ENCODE measurements around the gene TAOK3.
"Not testable (repeated sequence)": the region's sequence is repeated elsewhere in the genome, so short reads cannot be mapped to it uniquely, and the experiment has no call there.

TAOK3 gene

DNA sequence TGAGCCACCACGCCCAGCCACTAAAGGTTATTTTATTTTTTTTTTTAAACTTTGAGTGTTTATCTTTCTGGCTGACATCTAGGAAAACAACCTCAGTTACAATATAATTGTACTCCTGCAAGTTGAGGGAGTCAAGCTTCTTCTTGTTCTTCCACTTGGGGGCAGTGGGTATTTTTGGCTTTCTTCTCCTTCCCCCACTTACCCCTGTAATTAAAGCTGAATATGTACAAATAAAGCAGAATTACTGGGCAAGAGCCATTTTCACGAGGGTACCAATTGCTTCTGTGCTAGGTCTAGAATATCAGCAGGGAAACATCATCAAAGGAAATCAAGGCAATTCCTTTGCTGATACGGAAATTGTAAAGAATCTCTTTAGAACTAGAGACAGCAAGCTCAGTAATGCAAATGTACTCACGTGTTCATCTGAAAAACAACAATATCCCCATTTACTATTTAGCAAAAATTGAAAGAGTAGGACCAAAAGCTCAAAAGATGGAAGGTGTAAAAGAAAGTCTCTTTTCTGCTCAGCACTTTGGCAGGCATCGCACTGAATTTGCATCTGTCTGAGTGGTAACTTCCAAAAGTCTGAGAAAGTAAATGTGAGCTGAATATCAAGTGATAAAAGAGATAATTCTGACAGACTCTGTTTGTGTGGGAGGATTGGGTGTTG is 72.8 kb downstream of the TAOK3 start:
- DNase-seq (ENCODE audit: low spot score) = no peak

DNA sequence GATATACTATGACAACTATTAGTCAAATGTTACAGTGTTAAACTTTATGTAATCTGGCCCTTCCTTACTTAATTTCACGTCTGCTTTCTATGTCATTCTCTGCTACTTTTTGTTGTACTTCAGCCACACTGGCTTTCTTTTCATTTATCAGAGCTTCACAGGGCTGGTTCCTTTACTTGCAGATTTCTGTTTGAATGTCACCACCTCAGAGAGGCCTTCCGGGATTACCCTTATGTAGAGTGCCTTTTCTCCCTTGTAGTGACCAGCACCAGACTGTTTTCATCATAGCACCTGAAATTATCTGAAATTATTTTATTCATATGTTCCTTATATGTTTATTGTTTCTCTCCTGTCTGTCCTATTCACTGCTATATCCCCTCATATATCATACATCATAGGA is 75.4 kb downstream of the TAOK3 start:
- DNase-seq (ENCODE audit: low spot score) = no peak

DNA sequence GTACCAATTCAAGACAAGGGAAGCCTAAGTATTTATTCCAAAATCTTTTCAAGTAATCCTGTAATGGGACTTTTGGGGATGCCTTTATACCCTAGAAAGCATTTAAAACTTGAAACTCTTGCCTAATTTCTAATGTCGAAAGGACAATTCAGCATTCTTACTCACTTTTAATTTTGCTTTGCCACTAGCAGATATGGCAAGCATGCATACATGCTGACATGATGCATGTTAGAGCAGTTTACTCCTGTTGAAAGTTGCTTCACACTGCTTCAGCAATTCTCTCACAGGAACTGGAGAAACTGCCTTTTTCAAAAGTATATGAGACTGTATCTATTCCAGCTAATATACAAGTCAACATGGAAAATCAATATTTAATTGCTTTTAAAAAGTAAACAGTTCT is 79.9 kb downstream of the TAOK3 start:
- no peak for DNase-seq (ENCODE audit: low spot score)

DNA sequence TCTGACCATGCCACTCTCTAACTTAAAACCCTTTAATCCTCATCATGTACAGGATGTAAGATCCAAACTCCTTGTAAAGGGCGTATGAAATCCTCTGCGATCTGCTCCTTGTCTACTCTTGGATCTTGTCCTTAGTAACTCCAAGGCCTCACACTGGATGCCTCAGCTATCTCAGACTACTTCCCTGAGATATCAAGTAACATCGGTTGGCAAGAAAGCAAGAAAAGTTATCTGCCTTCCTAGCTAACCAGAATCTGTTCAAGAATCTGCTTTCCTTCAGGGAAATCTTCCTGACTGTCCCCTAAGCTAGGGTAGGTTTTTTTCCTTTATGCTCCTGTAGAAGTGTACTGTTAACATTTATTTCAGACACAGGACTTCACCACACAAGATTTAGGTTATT is 82.6 kb downstream of the TAOK3 start:
- DNase-seq (ENCODE audit: low spot score) = no peak

GRCh38 chr12:118288174-118288573 is 84.5 kb downstream of the TAOK3 start:
- no peak for DNase-seq (ENCODE audit: low spot score)

DNA sequence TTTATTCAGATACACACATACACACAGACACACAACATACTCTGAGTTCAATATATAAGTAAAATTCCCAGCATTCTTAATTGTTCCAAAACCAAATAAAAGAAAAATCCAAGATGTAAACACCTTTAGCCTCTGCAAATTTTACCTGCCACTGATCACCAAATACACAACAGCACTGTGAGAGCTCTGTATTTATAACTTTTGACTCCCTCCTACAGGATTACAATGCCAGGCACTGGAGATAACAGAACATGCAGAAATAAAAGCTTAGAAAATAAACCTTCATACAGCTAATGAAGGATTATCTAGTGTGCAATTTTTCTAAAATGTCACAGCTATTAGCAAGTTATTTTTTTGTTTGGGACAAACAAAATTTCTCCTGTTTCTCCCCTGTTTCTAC is 85.0 kb downstream of the TAOK3 start:
- DNase-seq (ENCODE audit: low spot score) = no peak

- no peak for DNase-seq (ENCODE audit: low spot score)
Observed at GRCh38 chr12:118282767-118283166, 89.9 kb downstream of the TAOK3 start.

DNA sequence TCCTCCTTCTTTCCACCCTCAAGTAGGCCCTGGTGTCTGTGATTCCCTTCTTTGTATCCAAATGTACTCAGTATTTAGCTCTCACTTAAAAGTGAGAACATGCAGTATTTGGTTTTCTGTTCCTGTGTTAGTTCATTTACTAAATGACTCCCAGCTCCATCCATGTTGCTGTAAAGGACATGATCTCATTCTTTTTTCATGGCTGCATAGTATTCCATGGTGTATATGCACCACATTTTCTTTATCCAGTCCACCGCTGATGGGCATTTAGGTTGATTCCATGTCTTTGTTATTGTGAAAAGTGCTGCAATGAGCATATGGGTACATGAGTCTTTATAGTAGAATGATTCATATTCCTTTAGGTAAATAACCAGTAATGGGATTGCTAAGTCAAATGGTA is 94.4 kb downstream of the TAOK3 start:
- not testable (repeated sequence) for DNase-seq (ENCODE audit: low spot score)

DNA sequence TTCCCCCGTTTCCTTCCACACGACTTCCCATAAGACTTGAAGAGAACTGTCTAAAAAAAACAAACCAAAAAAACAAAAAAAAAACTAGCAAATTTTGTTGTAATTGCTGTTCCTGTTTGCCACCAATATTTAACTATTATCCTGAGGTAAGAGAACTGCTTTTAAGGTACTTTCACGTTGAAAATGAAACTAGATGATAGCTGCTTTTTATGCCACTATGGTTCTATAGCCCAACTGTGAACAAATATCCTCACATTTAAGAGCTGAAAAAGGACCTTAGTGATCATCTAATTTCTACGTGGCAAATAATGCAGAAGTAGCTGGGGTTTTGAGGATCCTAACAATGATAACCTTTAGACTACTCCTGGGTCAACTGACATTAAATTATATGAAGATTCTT is 98.6 kb downstream of the TAOK3 start:
- DNase-seq (ENCODE audit: low spot score) = no peak

GRCh38 chr12:118271770-118272417 is 100.8 kb downstream of the TAOK3 start:
- peak; percentile 30 for DNase-seq (ENCODE audit: low spot score)

GRCh38 chr12:118271183-118271582 is 101.5 kb downstream of the TAOK3 start:
- no peak for DNase-seq (ENCODE audit: low spot score)

DNA sequence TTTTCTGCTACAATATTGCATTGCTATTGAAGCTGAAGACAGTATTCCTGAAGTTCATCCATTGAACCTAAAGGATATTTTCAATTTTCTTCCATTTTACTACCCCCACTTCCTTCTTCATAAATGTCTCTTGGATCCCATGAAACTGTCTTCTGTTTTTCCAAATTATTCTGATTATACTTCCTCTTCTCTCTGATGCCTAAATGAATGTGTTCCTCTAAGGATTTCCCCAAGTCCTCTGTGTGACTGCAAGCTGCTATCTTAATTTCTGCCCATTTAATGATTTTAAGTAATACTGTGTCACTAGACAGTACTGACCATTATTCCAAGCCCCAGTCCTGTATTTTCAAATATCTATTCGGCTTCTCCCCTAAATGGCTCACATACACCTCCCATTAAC is 102.9 kb downstream of the TAOK3 start:
- DNase-seq (ENCODE audit: low spot score) = no peak

DNA sequence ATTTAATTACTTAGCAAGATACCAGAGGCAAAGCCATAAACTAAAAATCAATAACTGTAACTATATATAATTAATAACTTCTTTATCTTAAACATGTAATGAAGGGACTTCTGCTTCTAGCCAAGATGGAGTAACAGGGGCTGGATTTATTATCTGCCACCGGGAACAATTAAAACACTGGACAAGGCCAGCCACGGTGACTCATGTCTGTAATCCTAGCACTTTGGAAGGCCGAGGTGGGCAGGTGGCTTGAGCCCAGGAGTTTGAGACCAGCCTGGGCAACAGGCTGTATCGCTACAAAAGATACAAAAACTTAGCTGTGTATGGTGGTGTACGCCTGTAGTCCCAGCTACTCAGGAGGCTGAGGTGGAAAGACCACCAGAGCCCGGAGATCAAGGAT is 113.6 kb downstream of the TAOK3 start:
- DNase-seq (ENCODE audit: low spot score) = no peak

DNA sequence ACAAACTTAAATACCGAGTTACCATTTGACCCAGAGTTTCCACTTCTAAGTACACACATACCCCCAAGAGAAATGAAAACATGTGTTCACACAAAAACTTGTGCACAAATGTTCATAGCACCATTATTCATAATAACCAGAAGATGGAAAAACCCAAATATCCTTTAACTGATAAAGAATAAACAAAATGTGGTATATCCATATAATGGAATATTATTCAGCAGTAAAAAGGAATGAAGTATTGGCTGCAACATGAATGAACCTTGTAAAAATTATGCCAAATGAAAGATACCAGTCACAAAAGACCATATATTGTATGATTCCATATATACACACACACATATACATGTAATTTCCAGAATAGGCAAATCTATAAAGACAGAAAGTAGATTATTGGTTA is 116.4 kb downstream of the TAOK3 start:
- DNase-seq (ENCODE audit: low spot score) = no peak

DNA sequence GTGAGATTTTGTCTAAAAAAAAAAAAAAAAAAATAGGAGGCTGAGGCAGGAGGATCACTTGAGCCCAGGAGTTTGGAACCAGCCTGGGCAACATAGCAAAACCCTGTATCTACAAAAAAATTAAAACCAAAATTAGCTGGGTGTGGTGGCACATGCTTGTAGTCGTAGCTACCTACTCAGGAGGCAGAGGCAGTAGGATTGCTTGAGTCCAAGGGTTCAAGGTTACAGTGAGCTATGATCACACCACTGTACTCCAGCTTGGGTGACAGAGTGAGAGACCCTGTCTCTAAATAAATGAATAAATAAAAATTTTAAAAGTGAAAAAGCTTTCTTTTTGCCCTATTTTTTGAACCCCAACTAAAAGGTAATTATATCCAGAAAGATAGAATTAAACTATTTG is 123.2 kb downstream of the TAOK3 start:
- no peak for DNase-seq (ENCODE audit: low spot score)

- DNase-seq (ENCODE audit: low spot score) = not testable (repeated sequence)
Observed at GRCh38 chr12:118245886-118246285, 126.8 kb downstream of the TAOK3 start.

DNA sequence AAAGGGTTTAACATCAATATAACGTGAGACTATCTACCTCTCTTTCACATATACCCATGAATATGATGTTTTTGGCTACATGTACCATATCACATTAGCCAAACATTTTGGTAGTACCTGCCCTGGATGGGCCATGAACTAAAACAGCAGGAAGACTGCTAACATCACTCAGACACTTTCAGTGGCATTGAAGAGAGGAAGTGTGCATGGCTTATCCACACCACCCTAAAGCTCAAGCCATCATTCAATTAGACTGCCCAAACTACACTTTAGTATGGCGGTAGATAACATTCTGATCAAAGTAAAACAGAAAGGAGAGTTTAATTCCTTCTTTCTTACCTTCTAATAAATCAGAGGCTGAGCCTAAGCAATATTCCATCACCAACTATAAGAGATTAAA is 133.8 kb downstream of the TAOK3 start:
- DNase-seq (ENCODE audit: low spot score) = no peak

- peak; percentile 84 for DNase-seq (ENCODE audit: low spot score)
Observed at GRCh38 chr12:118237908-118238307, 134.8 kb downstream of the TAOK3 start.

DNA sequence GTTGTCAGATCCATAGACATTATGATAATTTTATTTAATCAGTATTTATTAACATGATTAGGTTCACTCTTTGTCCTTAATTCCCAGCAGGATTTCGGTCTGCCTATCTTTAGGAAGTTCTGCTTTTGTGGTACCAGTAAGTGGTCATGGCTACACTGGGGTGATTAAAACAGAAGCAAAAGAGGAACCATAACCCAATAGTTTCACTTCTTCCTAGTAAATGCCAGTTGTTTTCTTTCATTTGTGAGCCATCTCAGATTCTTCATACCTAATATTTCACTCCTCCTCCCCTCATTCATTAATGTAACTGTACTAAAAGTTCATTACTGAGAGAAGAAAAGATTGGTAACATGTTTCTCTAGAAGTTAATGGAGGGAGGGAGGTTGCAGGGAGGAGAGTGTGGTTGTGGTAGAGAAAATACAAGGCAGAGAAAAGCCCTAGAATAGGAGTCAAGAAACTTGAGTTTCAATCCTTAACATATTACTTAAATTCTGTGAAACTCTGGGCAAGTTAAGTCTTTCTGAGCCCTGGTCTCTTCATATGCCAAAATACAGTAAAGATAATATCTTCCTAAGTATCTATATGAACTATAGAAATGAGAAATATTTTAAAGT is 135.5 kb downstream of the TAOK3 start:
- DNase-seq (ENCODE audit: low spot score) = no peak

DNA sequence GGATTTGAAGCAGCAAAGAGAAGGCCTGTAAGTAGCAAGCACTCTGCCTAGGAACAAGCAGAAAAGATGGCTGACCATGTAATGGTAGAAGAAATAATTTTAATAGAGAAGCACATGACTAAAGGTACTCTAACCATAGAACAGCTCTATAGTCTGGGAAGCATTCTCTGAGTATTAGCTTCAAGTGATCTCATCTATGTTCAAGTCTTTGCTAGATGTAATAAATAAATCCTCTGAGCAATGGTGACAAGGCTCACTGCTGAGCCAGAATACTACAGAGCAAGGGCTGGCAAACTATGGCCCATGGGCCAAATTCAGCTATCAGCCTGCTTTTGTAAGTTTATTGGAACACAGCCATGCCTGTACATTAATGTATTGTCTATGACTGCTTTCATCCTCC is 152.0 kb downstream of the TAOK3 start:
- peak; percentile 17 for DNase-seq (ENCODE audit: low spot score)

DNA sequence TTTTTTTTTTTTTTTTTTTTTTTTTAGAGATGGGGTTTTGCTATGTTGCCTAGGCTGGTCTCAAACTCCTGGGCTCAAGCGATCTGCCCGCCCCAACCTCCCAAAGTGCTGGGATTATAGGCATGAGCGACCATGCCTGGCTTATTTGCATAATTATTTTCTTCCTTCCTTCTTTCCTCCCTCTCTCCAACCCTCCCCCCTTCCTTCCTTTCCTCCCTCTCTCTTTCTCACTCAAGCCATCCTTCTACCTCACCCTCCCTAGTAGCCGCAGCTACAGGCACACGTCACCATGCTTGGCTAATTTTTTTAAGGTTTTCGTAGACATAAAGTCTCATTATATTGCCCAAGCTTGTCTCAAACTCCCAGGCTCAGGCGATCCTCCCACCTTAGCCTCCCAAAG is 152.9 kb downstream of the TAOK3 start:
- DNase-seq (ENCODE audit: low spot score) = peak; percentile 32

- DNase-seq (ENCODE audit: low spot score) = no peak
Observed at GRCh38 chr12:118219106-118219505, 153.6 kb downstream of the TAOK3 start.

DNA sequence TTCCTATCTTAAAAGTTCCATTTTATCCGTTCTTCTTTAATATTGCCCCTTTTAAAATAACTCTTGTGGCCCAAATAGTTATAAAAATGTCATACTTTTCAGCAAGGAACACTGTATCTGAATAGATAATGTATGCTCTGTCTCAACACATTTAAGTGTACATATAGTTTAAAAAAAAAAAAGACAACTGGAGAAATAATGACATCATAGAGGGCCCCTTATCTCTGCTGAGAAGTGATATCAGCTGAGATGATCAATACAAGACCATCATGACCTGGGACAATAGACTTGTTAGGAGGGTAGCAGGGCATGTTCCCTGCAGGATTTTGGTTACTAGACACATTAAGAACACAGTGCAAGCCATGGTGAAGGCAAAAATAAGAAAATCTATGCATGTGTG is 159.3 kb downstream of the TAOK3 start:
- no peak for DNase-seq (ENCODE audit: low spot score)

GRCh38 chr12:118212606-118213005 is 160.1 kb downstream of the TAOK3 start:
- DNase-seq (ENCODE audit: low spot score) = no peak

All from kidney tubule cell (primary cell).